ENCODE measurements around the gene MYO19. TPM values are rescaled to one million over a fixed set of nuclear protein-coding genes. Genes with fewer than 3 reads are reported as not detected.

The MYO19 gene
- total RNA-seq, 2 donors from 2014 or later: 37.4 to 78.1 TPM

GRCh38 chr17:36482611-36483504, 51.8 kb downstream of the MYO19 start:
- DNase-seq (peak; percentile 85 to 91 (median 86)), ATAC-seq (peak; percentile 82)
- no peaks in the 10 kb centered on the region for H3K36me3 ChIP-seq (replicated peaks in 1 of 2; ENCODE audit: insufficient read depth in 1 of 2, low read depth in 2 of 2)
- no peaks in the 10 kb centered on the region for H3K27me3 ChIP-seq
- H3K27ac ChIP-seq: peak overlapping the region in 2 of 4 donors; percentile 21 to 32
- H3K4me1 ChIP-seq: peaks cover 27% of the 10 kb centered on the region
- H3K4me3 ChIP-seq: peak overlapping the region in 1 of 2 donors; percentile 9
- WGBS, 2 donors: 5 to 16% methylated on average over 6 to 72 of the region's 79 CpGs
- no peaks in the 10 kb centered on the region for H3K9me3 ChIP-seq
- intact Hi-C loops (cut with DNase I): no loop called here
- TF ChIP-seq CTCF (IDR thresholded peaks at IDR 0.05): peak; percentile 73 to 99 (median 91)
- peak in 1 of 3 donors; percentile 9 for TF ChIP-seq POLR2A (IDR thresholded peaks at IDR 0.05)

GRCh38 chr17:36481829-36482228, 52.8 kb downstream of the MYO19 start:
- Histone ChIP-seq H3K9me3 (no peaks in the 10 kb centered on the region), H3K27me3 (no peaks in the 10 kb centered on the region), H3K36me3 (replicated peaks in 1 of 2; ENCODE audit: insufficient read depth in 1 of 2, low read depth in 2 of 2) (no peaks in the 10 kb centered on the region), H3K4me1 (peaks cover 20% of the 10 kb centered on the region), H3K27ac (no peak overlapping the region), H3K4me3 (no peak overlapping the region)
- 48 to 58% methylated on average over 7 of the region's 7 CpGs for WGBS, 2 donors
- ATAC-seq (no peak), DNase-seq (no peak)
- TF ChIP-seq POLR2A (IDR thresholded peaks at IDR 0.05): no peak
- TF ChIP-seq CTCF (IDR thresholded peaks at IDR 0.05): no peak
- intact Hi-C loops (cut with DNase I): no loop called here

- Histone ChIP-seq H3K36me3 (replicated peaks in 1 of 2; ENCODE audit: insufficient read depth in 1 of 2, low read depth in 2 of 2) (no peaks in the 10 kb centered on the region), H3K27ac (no peak overlapping the region), H3K4me1 (no peaks in the 10 kb centered on the region), H3K4me3 (no peak overlapping the region), H3K9me3 (no peaks in the 10 kb centered on the region), H3K27me3 (no peaks in the 10 kb centered on the region)
- TF ChIP-seq CTCF (IDR thresholded peaks at IDR 0.05) (no peak), POLR2A (IDR thresholded peaks at IDR 0.05) (no peak)
- ATAC-seq (no peak), DNase-seq (no peak)
- 63 to 73% methylated on average over 2 to 4 of the region's 4 CpGs for WGBS, 2 donors
- intact Hi-C loops (cut with DNase I): loop anchor here (10.0 kb wide), 1 partner anchor 521 kb away; no protein-coding TSS in a partner anchor
Observed at GRCh38 chr17:36475346-36475970, 59.2 kb downstream of the MYO19 start.

GRCh38 chr17:36474571-36474970, 60.1 kb downstream of the MYO19 start:
- Histone ChIP-seq H3K4me1 (no peaks in the 10 kb centered on the region), H3K4me3 (no peak overlapping the region), H3K36me3 (replicated peaks in 1 of 2; ENCODE audit: insufficient read depth in 1 of 2, low read depth in 2 of 2) (no peaks in the 10 kb centered on the region), H3K27me3 (no peaks in the 10 kb centered on the region), H3K27ac (no peak overlapping the region), H3K9me3 (no peaks in the 10 kb centered on the region)
- DNase-seq: no peak
- 44 to 60% methylated on average over 7 of the region's 7 CpGs for WGBS, 2 donors
- intact Hi-C loops (cut with DNase I): loop anchor here (10.0 kb wide), 1 partner anchor 520 kb away; no protein-coding TSS in a partner anchor
- ATAC-seq: no peak
- TF ChIP-seq CTCF (IDR thresholded peaks at IDR 0.05) (no peak), POLR2A (IDR thresholded peaks at IDR 0.05) (no peak)
